Stimulated activated CD8-positive, alpha-beta memory T cell treated with anti-CD3 and anti-CD28 coated beads, Interleukin-4, amount 100 ng/mL, for 1 hour (primary cell): ENCODE measurements around the gene NCOA1.
"Not testable (repeated sequence)": the region's sequence is repeated elsewhere in the genome, so short reads cannot be mapped to it uniquely, and the experiment has no call there.

Source experiments
- DNase-seq, 2 donors: peaks; one replicate each; pipeline ENCODE4 v3.0.0-alpha.2; 2020; ENCODE audit warnings: low read depth in 2 of 2, low spot score in 1 of 2

The NCOA1 gene

DNA sequence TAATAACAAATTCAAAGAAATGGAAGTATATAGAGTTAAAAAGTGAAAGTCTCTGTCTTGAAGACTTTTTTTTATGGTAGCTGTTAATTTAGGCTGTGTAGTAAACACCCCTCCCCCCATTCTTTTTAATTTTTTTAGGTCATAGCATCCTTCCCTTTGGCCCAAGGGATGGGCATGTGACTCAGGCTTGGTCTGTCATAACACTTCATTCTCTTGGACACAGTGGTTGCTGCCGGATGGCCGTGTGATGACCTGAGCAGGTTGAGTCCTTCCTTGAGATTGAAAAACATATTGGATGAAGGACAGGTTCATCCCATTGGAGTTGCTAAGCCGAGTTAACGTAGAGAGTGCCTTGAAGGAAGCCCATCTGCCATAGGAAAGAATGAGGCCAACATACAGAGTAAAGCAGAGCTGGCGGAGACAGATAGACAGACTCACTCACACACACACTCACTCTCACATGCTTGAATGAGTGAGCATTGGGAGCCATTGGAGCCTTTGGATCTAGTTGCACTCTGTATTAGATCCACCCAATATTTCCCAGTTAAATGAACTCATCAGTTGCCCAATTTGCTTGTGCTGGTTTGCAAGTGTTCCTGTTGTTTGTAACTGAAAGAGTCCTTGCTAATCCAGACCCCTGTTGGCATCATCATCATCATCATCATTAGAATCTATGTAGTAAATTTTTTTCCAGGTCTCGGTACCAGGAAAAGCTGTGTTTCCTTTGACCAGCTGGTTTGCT, 14.7 kb downstream of the NCOA1 start:
- DNase-seq, result no peak

DNA sequence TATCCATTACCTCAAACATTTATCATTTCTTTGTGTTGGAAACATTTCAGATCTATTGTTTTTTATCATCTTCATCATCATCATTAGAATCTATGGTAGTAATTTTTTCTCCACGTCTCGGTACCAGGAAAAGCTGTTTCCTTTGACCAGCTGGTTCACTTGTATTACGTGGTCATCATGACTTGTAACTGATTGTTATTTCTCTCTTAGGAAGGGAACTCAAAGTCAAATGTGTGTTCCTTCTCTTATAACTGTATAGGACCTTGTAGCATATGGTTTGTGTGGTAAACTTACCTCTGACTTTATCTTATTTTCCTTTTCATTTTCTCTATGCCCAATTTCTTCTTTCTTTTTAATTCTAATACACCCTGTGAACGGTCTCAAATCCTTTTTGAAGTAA, 16.5 kb downstream of the NCOA1 start:
- no peak for DNase-seq

DNA sequence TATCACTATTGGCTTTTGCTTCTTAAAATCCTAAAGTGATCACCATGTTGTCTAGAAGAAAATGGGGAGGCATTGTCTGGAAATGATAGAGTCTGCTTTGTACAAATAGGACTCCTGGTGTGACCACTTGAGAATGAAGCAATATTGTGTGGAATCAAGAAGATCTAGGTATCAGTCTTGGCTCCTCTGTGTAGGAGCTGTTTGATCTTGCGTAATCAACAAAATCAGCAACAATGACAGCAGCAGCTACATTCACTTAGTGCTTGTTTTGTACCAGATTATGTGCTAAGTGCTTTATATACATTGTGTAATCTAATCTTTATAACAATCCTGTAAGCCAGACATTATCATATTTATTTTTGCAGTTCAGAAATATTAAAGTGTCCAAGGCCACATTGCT, 17.8 kb downstream of the NCOA1 start:
- no peak for DNase-seq

DNA sequence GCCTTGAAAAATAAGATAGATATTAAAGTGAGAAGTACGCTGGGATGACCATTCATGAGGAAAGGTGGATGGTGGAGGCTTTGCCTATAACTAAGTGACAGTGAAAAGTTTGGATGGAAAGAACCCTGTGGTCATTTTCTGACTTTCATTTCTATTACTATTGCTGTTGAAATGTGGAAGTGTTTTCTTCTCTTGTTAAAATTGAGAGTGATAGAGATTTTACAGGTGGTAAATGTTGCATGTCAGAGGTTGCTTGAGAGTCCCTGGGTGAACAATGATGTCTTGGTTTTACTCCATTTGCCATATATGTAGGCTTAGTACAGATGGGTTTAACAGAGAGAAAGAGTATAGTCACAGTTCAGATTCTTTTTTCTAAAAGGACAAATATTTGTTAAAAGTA, 18.4 kb downstream of the NCOA1 start:
- DNase-seq, result no peak

DNA sequence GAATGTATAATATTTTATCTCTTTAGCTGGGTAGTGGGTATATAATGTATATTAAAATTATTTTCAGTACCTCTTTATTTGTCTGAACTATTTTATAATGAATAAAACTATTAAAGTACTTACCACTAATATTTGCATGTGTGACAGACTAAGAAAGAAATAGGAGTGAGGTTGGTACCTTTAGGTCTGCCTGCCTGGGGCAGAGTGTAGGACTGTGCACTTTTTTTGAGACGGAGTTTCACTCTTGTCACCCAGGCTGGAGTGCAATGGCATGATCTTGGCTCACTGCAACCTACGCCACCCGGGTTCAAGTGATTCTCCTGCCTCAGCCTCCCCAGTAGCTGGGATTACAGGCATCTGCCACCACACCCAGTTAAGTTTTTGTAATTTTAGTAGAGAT, 18.8 kb downstream of the NCOA1 start:
- DNase-seq, result no peak

DNA sequence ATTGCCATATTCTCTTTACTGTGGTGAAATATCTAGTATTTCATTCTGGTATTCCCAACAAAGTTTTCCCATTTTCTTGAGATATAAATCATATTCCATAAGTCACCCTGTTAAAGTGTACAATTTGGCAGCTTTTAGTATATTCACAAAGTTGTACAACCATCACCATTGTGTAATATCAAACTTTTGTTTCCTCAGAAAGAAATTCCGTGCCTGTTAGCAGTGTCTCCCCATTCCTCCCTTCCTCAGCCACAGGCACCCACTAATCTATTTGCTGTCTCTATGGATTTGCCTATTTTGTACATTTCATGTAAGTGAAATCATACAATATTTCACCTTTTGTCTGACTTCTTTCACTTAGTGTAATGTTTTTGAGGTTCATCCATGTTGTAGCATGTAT, 19.7 kb downstream of the NCOA1 start:
- DNase-seq, result no peak

DNA sequence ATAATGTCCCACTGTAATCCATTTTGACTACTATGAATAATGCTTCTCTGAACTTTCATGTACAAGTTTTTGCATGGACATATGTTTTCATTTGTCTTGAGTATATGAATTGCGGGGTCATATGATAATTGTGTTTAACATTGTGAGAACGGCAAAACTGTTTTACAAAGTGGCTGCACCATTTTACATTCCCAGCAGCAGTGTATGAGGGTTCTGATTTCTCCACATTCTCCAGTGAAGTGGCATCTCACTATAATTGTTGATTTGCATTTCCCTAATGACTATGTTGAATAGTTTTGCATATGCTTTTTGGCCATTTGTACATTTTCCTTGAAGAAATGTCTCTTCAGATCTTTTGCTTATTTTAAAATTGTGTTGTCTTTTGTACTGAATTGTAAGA, 20.1 kb downstream of the NCOA1 start:
- DNase-seq, result no peak

DNA sequence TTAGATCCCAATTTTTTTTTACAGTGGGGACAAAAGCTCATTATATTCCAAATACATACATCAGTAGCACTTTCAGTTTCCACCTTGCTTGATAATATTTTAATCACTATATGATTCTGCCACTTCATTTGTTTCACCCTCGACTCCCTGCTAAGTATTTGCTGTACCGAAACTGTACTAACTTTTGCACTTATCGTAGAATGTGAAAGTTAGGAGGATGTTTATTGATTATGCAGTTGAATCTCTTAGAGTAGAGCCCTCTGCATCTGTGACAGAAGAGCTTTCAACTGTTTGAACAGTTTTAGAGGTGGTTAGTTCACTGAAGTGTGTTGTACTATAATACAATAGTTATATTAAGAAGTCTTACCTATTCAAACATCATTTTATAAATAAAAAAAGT, 20.8 kb downstream of the NCOA1 start:
- DNase-seq, result no peak

DNA sequence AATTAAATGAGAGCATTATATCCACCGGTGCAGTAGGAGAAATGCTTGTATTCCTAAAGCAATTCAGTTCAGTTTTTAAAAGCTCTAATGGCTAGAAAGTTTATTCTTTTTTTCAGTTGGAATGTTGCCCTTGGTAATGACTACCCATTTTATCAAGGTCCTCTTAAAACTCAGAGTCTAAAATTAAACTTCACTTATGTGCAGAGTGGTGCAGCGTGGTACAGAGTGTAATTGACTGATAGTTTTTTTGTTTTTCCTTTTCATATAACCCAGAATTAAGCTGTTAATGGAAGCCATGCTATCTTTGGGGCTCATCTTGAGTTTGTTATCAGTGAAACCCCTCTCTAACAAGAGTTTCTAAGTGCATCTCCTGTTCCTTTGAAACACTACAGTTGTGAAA, 21.4 kb downstream of the NCOA1 start:
- DNase-seq, result no peak

DNA sequence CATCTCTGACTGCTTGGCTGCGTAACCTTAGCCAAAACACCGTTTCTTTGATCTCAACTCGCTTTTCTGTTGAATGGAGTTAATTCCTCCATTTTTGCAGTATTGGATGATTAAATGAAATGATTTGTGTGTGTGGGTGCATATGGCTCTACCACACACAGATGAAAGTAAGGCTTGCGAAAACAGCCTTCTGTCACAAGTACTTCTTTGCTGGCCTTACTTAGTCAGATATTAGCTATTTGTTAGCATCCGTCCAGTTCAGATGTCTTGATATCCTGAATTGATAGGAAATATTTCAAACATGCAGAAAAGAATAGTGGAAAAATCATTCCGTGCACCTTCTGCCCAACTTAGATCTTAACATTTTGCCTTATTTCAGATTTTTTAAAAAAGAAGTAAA, 21.8 kb downstream of the NCOA1 start:
- no peak for DNase-seq

DNA sequence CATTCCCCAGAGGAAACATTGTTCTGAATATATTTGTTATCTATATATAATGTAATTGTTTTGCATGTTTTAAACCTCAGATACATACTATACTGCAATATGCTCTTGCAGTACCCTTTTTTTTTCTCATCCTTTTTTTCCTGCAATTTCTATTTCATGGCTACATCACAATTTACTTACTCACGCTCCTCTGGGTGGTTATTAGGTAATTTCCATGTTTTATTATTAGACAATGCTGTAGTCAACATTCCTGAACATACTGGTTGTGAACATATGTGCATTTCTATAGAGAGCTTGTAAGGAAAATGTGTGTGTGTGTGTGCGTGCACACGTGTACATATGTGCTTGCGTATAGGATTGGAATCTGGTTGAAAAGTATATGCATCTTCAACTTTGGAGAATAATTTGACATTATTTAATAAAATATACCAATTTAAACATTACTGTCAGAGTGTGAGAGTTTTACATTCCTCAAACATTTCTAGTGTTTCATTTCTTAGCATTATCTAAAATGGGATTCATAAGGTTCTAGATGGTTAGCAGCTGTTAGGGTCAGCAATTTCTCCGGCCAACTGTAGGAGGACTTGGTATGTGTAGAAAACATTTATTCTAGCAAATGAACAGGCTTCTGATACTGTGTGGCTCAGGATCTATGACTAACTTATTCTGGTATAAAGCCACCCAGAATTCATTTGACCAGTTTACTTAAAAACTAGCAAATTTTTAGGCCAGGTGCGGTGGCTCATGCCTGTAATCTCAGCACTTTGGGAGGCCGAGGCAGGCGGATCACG, 22.4 kb downstream of the NCOA1 start:
- DNase-seq, result no peak

DNA sequence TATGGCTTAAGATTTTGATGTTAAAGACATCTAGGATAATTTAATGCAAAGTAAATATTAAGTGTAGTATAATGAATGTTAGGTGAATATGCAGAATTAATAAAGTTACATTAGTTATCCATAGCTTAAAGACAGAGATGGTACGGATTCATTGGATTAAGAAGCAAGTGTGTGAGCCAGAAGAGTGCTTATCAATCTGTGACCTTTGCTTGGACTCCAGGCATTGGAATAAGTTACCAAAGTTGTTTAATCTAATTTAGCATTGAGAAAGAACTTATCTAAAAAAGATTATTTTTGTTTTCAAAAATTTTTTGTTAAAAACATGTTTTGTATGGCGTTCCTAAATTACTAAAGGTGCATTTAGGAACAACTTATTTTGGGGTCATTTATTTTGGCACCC, 23.8 kb downstream of the NCOA1 start:
- no peak for DNase-seq

DNA sequence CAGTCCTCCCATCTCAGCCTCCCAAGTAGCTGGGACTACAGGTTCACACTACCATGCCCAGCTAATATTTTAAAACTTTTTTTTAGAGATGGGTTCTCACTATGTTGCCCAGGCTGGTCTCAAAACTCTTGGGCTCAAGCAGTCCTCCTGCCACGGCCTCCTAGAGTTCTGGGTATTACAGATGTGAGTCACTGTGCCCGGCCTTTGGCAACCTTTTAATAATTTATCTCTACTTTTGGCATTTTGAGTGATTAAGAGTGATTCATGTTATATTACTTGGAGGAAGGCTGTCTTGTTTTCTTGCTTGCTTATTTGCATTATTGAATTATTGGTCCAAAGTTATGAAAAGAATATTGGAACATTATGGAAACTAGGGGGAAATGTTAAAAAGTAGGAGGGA, 24.3 kb downstream of the NCOA1 start:
- no peak for DNase-seq

DNA sequence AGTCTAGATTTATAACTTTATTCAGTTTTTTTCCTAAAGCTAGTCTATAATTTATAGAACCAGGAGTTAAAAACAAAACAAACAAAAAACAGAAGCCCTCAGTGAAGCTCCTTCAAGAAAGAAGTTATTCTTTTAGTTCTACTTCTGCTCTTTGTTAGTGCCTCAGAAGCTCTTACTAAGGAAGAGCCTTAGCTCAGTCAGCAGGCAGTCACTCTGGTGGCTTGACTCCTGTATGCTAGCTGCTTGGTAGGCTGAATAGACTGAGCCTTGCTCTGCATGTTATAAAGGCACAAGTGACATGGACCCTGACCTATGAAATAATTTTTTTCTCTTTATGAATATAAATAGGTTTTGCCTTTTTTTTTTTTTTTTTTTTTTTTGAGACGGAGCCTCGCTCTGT, 24.8 kb downstream of the NCOA1 start:
- no peak for DNase-seq

DNA sequence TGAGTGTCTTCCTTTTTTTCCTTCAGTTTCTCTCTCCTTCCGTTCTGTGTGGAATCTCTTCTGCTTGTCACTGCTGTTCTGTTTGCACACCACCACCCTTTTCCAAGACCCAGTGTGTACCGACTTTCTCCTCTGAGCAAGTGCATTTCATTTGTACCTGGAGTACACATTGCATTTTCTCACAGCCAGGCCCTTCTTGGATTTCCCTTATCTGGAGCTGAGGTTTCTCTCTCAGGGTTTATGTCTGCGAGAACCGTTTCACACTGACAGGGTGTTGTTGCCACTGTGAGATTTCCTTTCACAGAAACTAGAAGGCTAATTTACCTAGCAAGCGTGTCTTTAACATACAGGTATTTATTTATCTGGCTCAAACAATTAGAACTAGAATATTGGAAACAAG, 26.2 kb downstream of the NCOA1 start:
- DNase-seq, result no peak

DNA sequence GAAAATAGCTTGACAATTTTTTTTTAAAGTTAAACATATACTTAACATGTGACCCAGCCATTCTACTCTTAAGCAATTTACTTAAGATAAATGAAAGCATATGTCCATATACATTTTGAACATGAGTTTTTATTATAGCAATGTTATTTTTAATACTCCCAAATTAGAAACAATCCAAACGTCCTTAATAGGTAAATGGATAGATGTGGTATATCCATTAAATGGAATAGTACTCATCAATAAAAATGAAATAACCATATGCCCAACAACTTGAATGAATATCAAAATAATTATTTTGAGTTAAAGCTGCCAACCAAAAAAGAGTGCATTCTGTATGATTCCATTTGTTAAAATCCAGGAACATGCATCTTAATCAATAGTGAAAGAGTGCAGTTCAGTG, 29.1 kb downstream of the NCOA1 start:
- DNase-seq, result no peak

DNA sequence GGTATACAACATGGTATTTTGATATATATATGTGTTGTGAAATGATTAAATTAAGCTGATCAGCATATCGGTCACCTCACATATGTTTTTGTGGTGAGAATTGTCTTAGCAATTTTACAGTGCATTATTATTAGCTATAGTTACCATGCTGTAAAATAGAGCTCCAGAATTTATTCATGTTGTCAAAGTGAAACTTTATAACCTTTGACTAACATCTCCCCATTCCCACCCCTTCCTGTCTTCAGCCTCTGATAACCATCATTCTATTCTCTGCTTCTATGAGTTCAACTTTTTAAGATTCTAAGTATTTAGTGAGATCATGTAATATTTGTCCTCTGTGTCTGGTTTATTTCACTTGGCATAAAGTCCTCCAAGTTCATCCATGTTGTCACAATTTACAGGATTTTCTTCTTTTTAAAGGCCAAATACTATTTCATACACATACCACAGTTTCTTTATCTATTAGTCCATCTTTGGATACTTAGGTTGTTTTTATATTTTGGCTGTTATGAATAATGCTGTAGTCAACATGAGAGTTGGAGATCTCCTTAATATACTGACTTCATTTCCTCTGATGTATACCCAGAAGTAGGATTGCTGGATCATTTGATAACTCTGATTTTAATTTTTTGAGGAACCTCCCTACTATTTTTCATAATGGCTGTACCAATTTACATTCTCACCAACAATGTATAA, 30.3 kb downstream of the NCOA1 start:
- no peak for DNase-seq

DNA sequence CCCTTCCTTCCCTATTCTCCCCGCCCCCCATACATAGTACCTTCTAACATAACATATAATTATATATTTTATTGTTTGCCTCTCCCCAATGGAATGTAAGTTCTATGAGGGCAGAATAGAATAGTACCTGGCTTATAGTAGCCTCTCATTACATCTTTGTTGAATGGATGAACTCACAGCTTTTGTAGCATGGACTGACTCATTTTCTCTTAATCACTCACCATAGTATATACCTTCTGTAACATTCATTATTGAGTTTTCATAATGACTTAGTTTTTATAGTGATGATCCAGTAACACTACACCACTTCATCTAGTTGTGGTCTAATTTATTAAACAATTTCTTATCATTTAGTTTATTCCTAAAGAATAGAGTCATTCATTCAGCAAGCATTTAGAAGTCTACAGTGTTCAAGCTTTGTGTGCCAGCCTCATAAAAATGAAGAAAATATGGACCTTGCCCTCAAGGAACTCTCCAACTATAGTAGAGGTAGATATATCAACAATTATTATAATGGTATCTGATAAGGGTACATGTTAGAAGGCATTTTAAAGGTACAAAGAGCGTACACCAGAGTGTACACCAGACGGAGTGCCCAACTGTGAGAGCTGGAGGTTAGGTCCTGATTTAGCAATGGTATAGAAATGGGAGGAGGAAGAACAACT, 31.1 kb downstream of the NCOA1 start:
- no peak for DNase-seq

DNA sequence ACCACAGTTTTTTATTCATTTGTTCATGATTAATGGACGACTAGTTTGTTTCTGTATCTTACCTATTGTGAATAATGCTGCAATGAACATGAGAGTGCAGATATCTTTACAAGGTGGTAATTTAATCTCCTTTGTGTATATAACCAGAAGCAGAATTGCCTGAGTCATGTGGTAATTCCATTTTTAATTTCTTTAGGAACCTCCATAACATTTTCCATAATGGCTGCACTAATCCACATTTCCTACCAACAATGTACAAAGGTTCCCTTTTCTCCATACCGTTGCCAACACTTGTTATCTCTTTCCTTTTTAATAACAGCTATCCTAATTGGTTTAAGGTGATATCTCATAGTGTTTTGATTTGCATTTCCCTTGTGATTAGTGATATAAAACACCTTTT, 36.5 kb downstream of the NCOA1 start:
- DNase-seq, result no peak

DNA sequence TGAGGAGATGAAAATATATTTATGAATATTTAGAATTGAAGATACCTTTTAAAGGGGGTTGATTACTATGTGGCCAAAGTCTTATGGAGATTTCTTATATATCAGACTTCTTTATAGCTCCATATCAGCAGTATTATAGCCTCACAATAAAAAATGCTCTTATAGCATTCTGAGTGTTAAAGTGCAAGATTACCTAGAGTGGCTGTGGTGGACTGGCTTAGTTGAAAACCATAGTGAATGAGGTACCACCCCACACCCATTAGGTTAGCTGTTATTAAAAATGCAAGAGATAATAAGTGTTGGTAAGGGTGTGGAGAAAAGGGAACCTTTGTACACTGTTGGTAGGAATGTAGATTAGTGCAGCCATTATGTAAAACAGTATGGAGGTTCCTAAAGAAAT, 39.7 kb downstream of the NCOA1 start:
- DNase-seq, result no peak

DNA sequence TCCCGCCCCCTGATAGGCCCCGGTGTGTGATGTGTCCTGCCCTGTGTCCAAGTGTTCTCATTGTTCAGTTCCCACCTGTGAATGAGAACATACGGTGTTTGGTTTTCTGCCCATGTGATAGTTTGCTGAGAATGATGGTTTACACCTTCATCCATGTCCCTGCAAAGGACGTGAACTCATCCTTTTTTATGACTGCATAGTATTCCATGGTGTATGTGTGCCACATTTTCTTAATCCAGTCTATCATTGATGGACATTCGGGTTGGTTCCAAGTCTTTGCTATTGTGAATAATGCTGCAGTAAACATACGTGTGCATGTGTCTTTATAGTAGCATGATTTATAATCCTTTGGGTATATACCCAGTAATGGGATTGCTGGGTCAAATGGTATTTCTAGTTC, 40.6 kb downstream of the NCOA1 start:
- DNase-seq, result not testable (repeated sequence)

DNA sequence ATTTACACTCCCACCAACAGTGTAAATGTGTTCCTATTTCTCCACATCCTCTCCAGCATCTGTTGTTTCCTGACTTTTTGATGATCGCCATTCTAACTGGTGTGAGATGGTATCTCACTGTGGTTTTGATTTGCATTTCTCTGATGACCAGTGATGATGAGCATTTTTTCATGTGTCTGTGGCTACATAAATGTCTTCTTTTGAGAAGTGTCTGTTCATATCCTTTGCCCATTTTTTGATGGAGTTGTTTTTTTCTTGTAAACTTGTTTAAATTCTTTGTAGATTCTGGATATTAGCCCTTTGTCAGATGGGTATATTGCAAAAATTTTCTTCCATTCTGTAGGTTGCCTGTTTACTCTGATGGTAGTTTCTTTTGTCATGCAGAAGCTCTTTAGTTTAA, 41.0 kb downstream of the NCOA1 start:
- DNase-seq, result not testable (repeated sequence)
